Right lobe of liver (tissue), 4 donors: ENCODE data around the gene ZMPSTE24.

ENCODE experiments used
- CTCF ChIP-seq, 4 donors: fragments of 200-600 bp in 3 of 4; fragments of 450-650 bp in 1 of 4; IDR thresholded peaks; one replicate each; pipeline versions ENCODE4 v1.5.1 to v1.8.0; 2016 to 2022; ENCODE audit warnings: antibody characterized with exemption in 4 of 4, mild to moderate bottlenecking in 2 of 4
- POLR2A ChIP-seq: fragments of 450-650 bp; IDR thresholded peaks from one replicate; pipeline ENCODE4 v1.6.1; 2017; ENCODE audit warnings: antibody characterized with exemption, mild to moderate bottlenecking
- donor health status: DM: no; HTN: no; CAD: no.
- donor health status: DM: no; HTN: no; CAD: no.
- donor health status: DM: no; HTN: yes; CAD: no.

- TF ChIP-seq CTCF (IDR thresholded peaks at IDR 0.05) (no peak), POLR2A (no peak)
Observed at GRCh38 chr1:40308036-40308727, 50.1 kb downstream of the ZMPSTE24 start.
